Heart left ventricle (tissue), 13 donors: Measurements from ENCODE around the gene ANAPC10.

ENCODE experiments used
- POLR2A ChIP-seq, 2 donors: fragments of 450-650 bp; IDR thresholded peaks; one replicate each; pipeline ENCODE4 v1.6.1; 2017; ENCODE audit warnings: antibody characterized with exemption in 2 of 2, mild to moderate bottlenecking in 2 of 2, moderate library complexity in 2 of 2
- TF ChIP-seq, protein P1 (sequence below), 12 donors: fragments of 200-600 bp; sonication (generic) in 4 of 12; IDR thresholded peaks; one replicate each; pipeline versions ENCODE4 v1.5.0 to v1.8.0; 2018 to 2022; ENCODE audit warnings: antibody characterized with exemption in 12 of 12, mild to moderate bottlenecking in 5 of 12
- donor health status: ischemic (EF 13 %, LVEDD 7.1; RV severe dilation, severe dysfunction).
- donor health status: DM: no; HTN: yes; CAD: no.
- donor health status: DM: no; HTN: no; CAD: no.
- donor health status: ischemic (EF 25% LVEDD 6.9; RV normal size, moderate dysfunction).
- donor health status: ischemic (EF 25% LVEDD 5.7; RV mildly dilated, moderate dysfunction).
- donor health status: ischemic (EF 35%, LVEDD 5.7; RV mildly dilated, moderate dysfunction).
- donor health status: nonischemic (EF 11% LVEDD 7.7; RV severe dilation, severe dysfunction).
- donor health status: DM: yes; HTN: yes; CAD: no.
- donor health status: PGD.
- donor health status: ischemic (EF 29% LVEDD 5.4; RV normal size, mild dysfunction).
- donor health status: nonischemic (EF 23%, LVEDD 6.1; RV moderate dilation, normal function).

GRCh38 chr4:145058256-145058655 is 39.7 kb downstream of the ANAPC10 start:
- TF ChIP-seq POLR2A (IDR thresholded peaks at IDR 0.05): no peak
- TF ChIP-seq, protein P1, sequence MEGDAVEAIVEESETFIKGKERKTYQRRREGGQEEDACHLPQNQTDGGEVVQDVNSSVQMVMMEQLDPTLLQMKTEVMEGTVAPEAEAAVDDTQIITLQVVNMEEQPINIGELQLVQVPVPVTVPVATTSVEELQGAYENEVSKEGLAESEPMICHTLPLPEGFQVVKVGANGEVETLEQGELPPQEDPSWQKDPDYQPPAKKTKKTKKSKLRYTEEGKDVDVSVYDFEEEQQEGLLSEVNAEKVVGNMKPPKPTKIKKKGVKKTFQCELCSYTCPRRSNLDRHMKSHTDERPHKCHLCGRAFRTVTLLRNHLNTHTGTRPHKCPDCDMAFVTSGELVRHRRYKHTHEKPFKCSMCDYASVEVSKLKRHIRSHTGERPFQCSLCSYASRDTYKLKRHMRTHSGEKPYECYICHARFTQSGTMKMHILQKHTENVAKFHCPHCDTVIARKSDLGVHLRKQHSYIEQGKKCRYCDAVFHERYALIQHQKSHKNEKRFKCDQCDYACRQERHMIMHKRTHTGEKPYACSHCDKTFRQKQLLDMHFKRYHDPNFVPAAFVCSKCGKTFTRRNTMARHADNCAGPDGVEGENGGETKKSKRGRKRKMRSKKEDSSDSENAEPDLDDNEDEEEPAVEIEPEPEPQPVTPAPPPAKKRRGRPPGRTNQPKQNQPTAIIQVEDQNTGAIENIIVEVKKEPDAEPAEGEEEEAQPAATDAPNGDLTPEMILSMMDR (IDR thresholded peaks at IDR 0.05): no peak
